Effector memory CD4-positive, alpha-beta T cell (primary cell): ENCODE data around the gene PPP1R2.
"Not testable (repeated sequence)": the region's sequence is repeated elsewhere in the genome, so short reads cannot be mapped to it uniquely, and the experiment has no call there.

Experiments
- DNase-seq, 3 donors: peaks; one replicate each; pipeline ENCODE4 v3.0.0-alpha.2; 2020
- H3K27ac ChIP-seq: 2 replicates; pipeline ENCODE4 v1.7.0; 2013; ENCODE audit warnings: mild to moderate bottlenecking, low read length, moderate library complexity; ENCODE audit not compliant: insufficient read depth, poor library complexity, severe bottlenecking
- H3K27me3 ChIP-seq: replicated peaks from 2 replicates; pipeline ENCODE4 v1.7.0; 2013; ENCODE audit warnings: mild to moderate bottlenecking, low read length; ENCODE audit not compliant: insufficient read depth, control insufficient read depth, poor library complexity, severe bottlenecking
- H3K36me3 ChIP-seq: 2 replicates; pipeline ENCODE4 v1.7.0; 2013; ENCODE audit warnings: mild to moderate bottlenecking, low read length, moderate library complexity; ENCODE audit not compliant: control insufficient read depth, insufficient read depth
- H3K4me1 ChIP-seq: 2 replicates; pipeline ENCODE4 v1.7.0; 2013; ENCODE audit warnings: low read length, mild to moderate bottlenecking; ENCODE audit not compliant: control insufficient read depth, insufficient read depth, poor library complexity, severe bottlenecking
- H3K4me3 ChIP-seq: 2 replicates; pipeline ENCODE4 v1.7.0; 2013; ENCODE audit warnings: low read length, low read depth, mild to moderate bottlenecking; ENCODE audit not compliant: insufficient read depth, poor library complexity, severe bottlenecking
- H3K9me3 ChIP-seq: 2 replicates; pipeline ENCODE4 v1.7.0; 2013; ENCODE audit warnings: mild to moderate bottlenecking, low read length, moderate library complexity; ENCODE audit not compliant: control insufficient read depth

PPP1R2 gene

GRCh38 chr3:195526492-195526891 lies 16.6 kb downstream of the PPP1R2 start:
- no peak for DNase-seq
- Histone ChIP-seq H3K36me3 (peaks cover 36% of the 10 kb centered on the region), H3K4me3 (no peak overlapping the region), H3K27me3 (no peaks in the 10 kb centered on the region), H3K27ac (no peak overlapping the region), H3K9me3 (no peaks in the 10 kb centered on the region), H3K4me1 (peaks cover 27% of the 10 kb centered on the region)

GRCh38 chr3:195524171-195524896 lies 18.8 kb downstream of the PPP1R2 start:
- no peak for DNase-seq

GRCh38 chr3:195522254-195523023 lies 20.7 kb downstream of the PPP1R2 start:
- DNase-seq: no peak
- no peak overlapping the region for H3K27ac ChIP-seq
- no peaks in the 10 kb centered on the region for H3K27me3 ChIP-seq

More at GRCh38 chr3:195524171-195524896, 18.8 kb downstream of the PPP1R2 start:
- H3K27me3 ChIP-seq: no peaks in the 10 kb centered on the region
- no peak overlapping the region for H3K4me3 ChIP-seq
- H3K36me3 ChIP-seq: peaks cover 37% of the 10 kb centered on the region
- peak overlapping the region; percentile 42 for H3K27ac ChIP-seq
- H3K4me1 ChIP-seq: peaks cover 23% of the 10 kb centered on the region
- no peaks in the 10 kb centered on the region for H3K9me3 ChIP-seq

GRCh38 chr3:195517030-195517429 lies 26.1 kb downstream of the PPP1R2 start:
- no peaks in the 10 kb centered on the region for H3K9me3 ChIP-seq
- H3K27me3 ChIP-seq: no peaks in the 10 kb centered on the region
- H3K4me3 ChIP-seq: no peak overlapping the region
- H3K27ac ChIP-seq: no peak overlapping the region
- no peak for DNase-seq
- no peaks in the 10 kb centered on the region for H3K4me1 ChIP-seq
- H3K36me3 ChIP-seq: peaks cover 63% of the 10 kb centered on the region

More at GRCh38 chr3:195522254-195523023, 20.7 kb downstream of the PPP1R2 start:
- peaks cover 23% of the 10 kb centered on the region for H3K4me1 ChIP-seq
- no peak overlapping the region for H3K4me3 ChIP-seq
- peaks cover 34% of the 10 kb centered on the region for H3K36me3 ChIP-seq
- no peaks in the 10 kb centered on the region for H3K9me3 ChIP-seq

- not testable (repeated sequence) for H3K4me3 ChIP-seq, H3K27me3 ChIP-seq, H3K4me1 ChIP-seq, H3K27ac ChIP-seq, DNase-seq, H3K9me3 ChIP-seq
- peaks cover 61% of the 10 kb centered on the region for H3K36me3 ChIP-seq
Measured at GRCh38 chr3:195514610-195515235, 28.4 kb downstream of the PPP1R2 start.

GRCh38 chr3:195512798-195513345 lies 30.3 kb downstream of the PPP1R2 start:
- H3K9me3 ChIP-seq: no peaks in the 10 kb centered on the region
- no peak overlapping the region for H3K4me3 ChIP-seq
- H3K4me1 ChIP-seq: no peaks in the 10 kb centered on the region
- DNase-seq: no peak
- peaks cover 60% of the 10 kb centered on the region for H3K36me3 ChIP-seq
- no peak overlapping the region for H3K27ac ChIP-seq
- H3K27me3 ChIP-seq: no peaks in the 10 kb centered on the region

GRCh38 chr3:195511136-195511535 lies 32.0 kb downstream of the PPP1R2 start:
- no peaks in the 10 kb centered on the region for H3K4me1 ChIP-seq
- no peaks in the 10 kb centered on the region for H3K27me3 ChIP-seq
- no peak overlapping the region for H3K4me3 ChIP-seq
- no peak for DNase-seq
- peaks cover 44% of the 10 kb centered on the region for H3K36me3 ChIP-seq
- no peak overlapping the region for H3K27ac ChIP-seq
- no peaks in the 10 kb centered on the region for H3K9me3 ChIP-seq

- H3K9me3 ChIP-seq: no peaks in the 10 kb centered on the region
- no peak for DNase-seq
- H3K4me3 ChIP-seq: no peak overlapping the region
- H3K4me1 ChIP-seq: no peaks in the 10 kb centered on the region
- peaks cover 20% of the 10 kb centered on the region for H3K36me3 ChIP-seq
- H3K27me3 ChIP-seq: no peaks in the 10 kb centered on the region
- no peak overlapping the region for H3K27ac ChIP-seq
Measured at GRCh38 chr3:195508185-195508584, 34.9 kb downstream of the PPP1R2 start.

- no peak for DNase-seq
- Histone ChIP-seq H3K27me3 (no peaks in the 10 kb centered on the region), H3K4me1 (no peaks in the 10 kb centered on the region)
Measured at GRCh38 chr3:195475614-195476013, 67.5 kb downstream of the PPP1R2 start.

More at GRCh38 chr3:195475614-195476013, 67.5 kb downstream of the PPP1R2 start:
- Histone ChIP-seq H3K4me3 (no peak overlapping the region), H3K27ac (no peak overlapping the region), H3K9me3 (no peaks in the 10 kb centered on the region), H3K36me3 (no peaks in the 10 kb centered on the region)
